Endothelial cell of umbilical vein (primary cell): ENCODE data around the gene WDR18. TPM values are rescaled to one million over a fixed set of nuclear protein-coding genes. Genes with fewer than 3 reads are reported as not detected.

Experiments
- BruUV-seq: library from RNA; stranded (reverse); fragments of 400-500 nt; replicated peaks from 2 replicates; lab custom pipeline; 2021; lab: Mats Ljungman, UMichigan
- CTCF ChIA-PET: fragments of 300-600, 350-600 bp; sonication (Branson Sonifier 250); formaldehyde crosslinking; loops from one replicate; lab custom pipeline; 2021; ENCODE audit warnings: antibody characterized with exemption, inconsistent platforms; lab: Charles Lee
- POLR2A ChIA-PET: fragments of 300-600, 350-600 bp; sonication (Branson Sonifier 250); formaldehyde crosslinking; loops from one replicate; lab custom pipeline; 2021; ENCODE audit warnings: antibody characterized with exemption, inconsistent platforms; lab: Charles Lee
- DNase-seq: peaks from one replicate; pipeline ENCODE4 v3.0.0-alpha.2; 2011; ENCODE audit warnings: low read depth, low spot score
- FAIRE-seq: peaks from 2 replicates; lab custom pipeline; 2011; peaks lifted over from hg19 to GRCh38; lab: Jason Lieb, UNC
- H2AFZ ChIP-seq: 2 replicates; pipeline ENCODE4 v1.6.0; 2012; ENCODE audit warnings: low read depth, low read length, control low read depth, inconsistent platforms
- H3K27ac ChIP-seq: 2 replicates; pipeline ENCODE4 v1.5.1; 2011; ENCODE audit warnings: low read depth, mild to moderate bottlenecking, control low read depth, low read length, moderate library complexity; ENCODE audit not compliant: insufficient read depth
- H3K27me3 ChIP-seq, 2 experiments: 2 replicates each; pipeline versions ENCODE4 v1.6.0 to v1.6.1; 2011; ENCODE audit warnings: low read length in 2 of 2, mixed read lengths in 1 of 2; ENCODE audit not compliant: control insufficient read depth in 2 of 2, insufficient read depth in 2 of 2
- H3K36me3 ChIP-seq, 2 experiments: 2 replicates in 1 of 2; 3 replicates in 1 of 2; pipeline ENCODE4 v1.5.1; 2011; ENCODE audit warnings: low read length in 2 of 2, mild to moderate bottlenecking in 1 of 2, moderate library complexity in 1 of 2; ENCODE audit not compliant: control insufficient read depth in 2 of 2, insufficient read depth in 2 of 2; ENCODE audit errors: extremely low read depth in 1 of 2
- H3K4me1 ChIP-seq: 3 replicates; pipeline ENCODE4 v1.5.1; 2011; ENCODE audit warnings: mild to moderate bottlenecking, low read length; ENCODE audit not compliant: control insufficient read depth, insufficient read depth; ENCODE audit errors: extremely low read depth
- H3K4me2 ChIP-seq: 2 replicates; pipeline ENCODE4 v1.6.1; 2011; ENCODE audit warnings: low read length, control low read depth, mixed read lengths; ENCODE audit not compliant: insufficient read depth
- H3K4me3 ChIP-seq, 3 experiments: fragments of 200-600 bp in 1 of 3; sonication (generic), shearing (Covaris generic) in 1 of 3; replicated peaks in 1 of 3; 2 replicates each; pipeline ENCODE4 v1.5.1; 2011 to 2016; ENCODE audit warnings: control low read depth in 3 of 3, low read length in 3 of 3, mild to moderate bottlenecking in 2 of 3, inconsistent platforms in 1 of 3, low read depth in 1 of 3, moderate library complexity in 1 of 3; ENCODE audit not compliant: insufficient read depth in 1 of 3
- H3K79me2 ChIP-seq: 2 replicates; pipeline ENCODE4 v1.6.0; 2012; ENCODE audit warnings: low read length, inconsistent platforms; ENCODE audit not compliant: control insufficient read depth, insufficient read depth
- H3K9ac ChIP-seq: replicated peaks from 2 replicates; pipeline ENCODE3; 2011; ENCODE audit warnings: low read length, control low read depth; ENCODE audit not compliant: insufficient read depth; ENCODE audit errors: extremely low read depth
- H3K9me1 ChIP-seq: replicated peaks from 3 replicates; pipeline ENCODE4 v1.6.0; 2011; ENCODE audit warnings: mild to moderate bottlenecking, low read length; ENCODE audit not compliant: control insufficient read depth, insufficient read depth; ENCODE audit errors: extremely low read depth
- H3K9me3 ChIP-seq: replicated peaks from 2 replicates; pipeline ENCODE4 v1.5.1; 2012; ENCODE audit warnings: low read length, inconsistent platforms; ENCODE audit not compliant: control insufficient read depth, insufficient read depth
- H4K20me1 ChIP-seq: replicated peaks from 2 replicates; pipeline ENCODE3; 2011; ENCODE audit warnings: mild to moderate bottlenecking, low read length; ENCODE audit not compliant: control insufficient read depth, insufficient read depth; ENCODE audit errors: extremely low read depth
- CTCF ChIP-seq, 2 donors: IDR thresholded peaks; 1 replicate in 1 of 2; 2 replicates in 1 of 2; pipeline ENCODE4 v1.5.1; 2011; ENCODE audit warnings: low read length in 2 of 2, mild to moderate bottlenecking in 2 of 2, moderate library complexity in 2 of 2, control low read depth in 1 of 2, inconsistent platforms in 1 of 2, low read depth in 1 of 2; ENCODE audit not compliant: insufficient read depth in 1 of 2; ENCODE audit errors: extremely low read depth in 1 of 2
- EZH2 ChIP-seq: IDR thresholded peaks from 2 replicates; pipeline ENCODE4 v1.6.1; 2012; ENCODE audit warnings: borderline replicate concordance, low read depth, mild to moderate bottlenecking, moderate library complexity, low read length, inconsistent platforms; ENCODE audit not compliant: severe bottlenecking
- FOS ChIP-seq: IDR thresholded peaks from 2 replicates; pipeline ENCODE4 v1.6.1; 2011; ENCODE audit warnings: mild to moderate bottlenecking, low read length, moderate library complexity, borderline replicate concordance; ENCODE audit not compliant: insufficient read depth
- GATA2 ChIP-seq: IDR thresholded peaks from 2 replicates; pipeline ENCODE4 v1.7.0; 2011; ENCODE audit warnings: low read depth, mild to moderate bottlenecking, moderate library complexity, mixed read lengths, low read length; ENCODE audit not compliant: insufficient read length, insufficient read depth
- JUN ChIP-seq: IDR thresholded peaks from 2 replicates; pipeline ENCODE4 v1.6.1; 2011; ENCODE audit warnings: borderline replicate concordance, low read depth; ENCODE audit not compliant: insufficient read length, insufficient read depth
- MAX ChIP-seq: IDR thresholded peaks from 2 replicates; pipeline ENCODE4 v1.6.1; 2011; ENCODE audit not compliant: insufficient read depth, insufficient read length
- MYC ChIP-seq: IDR thresholded peaks from one replicate; pipeline ENCODE4 v1.6.1; 2011; ENCODE audit warnings: mild to moderate bottlenecking, low read depth, low read length
- POLR2A ChIP-seq: IDR thresholded peaks from 2 replicates; pipeline ENCODE4 v1.6.1; 2012; ENCODE audit warnings: low read depth, mild to moderate bottlenecking, control low read depth, low read length
- POLR2AphosphoS5 ChIP-seq: IDR thresholded peaks from 2 replicates; pipeline ENCODE4 v1.6.1; 2012; ENCODE audit warnings: low read depth, mild to moderate bottlenecking, control low read depth, low read length, moderate library complexity; ENCODE audit not compliant: insufficient read depth
- dilution Hi-C: fragments of 300-500 bp; cut with MboI; formaldehyde crosslinking; loops from one replicate; pipeline ENCODE4 v1.15.0; 2019; ENCODE audit warnings: low sequenced_read_pairs; ENCODE audit not compliant: extremely low pct_ligation_motif_present
- intact Hi-C: fragments of 100-400 bp; cut with micrococcal nuclease; formaldehyde crosslinking; loops from one replicate; pipeline ENCODE4 v1.10.0; 2022
- polyA plus RNA-seq, 4 experiments: library from polyadenylated mRNA; depleted of rRNA in 3 of 4; stranded (reverse) in 3 of 4; unstranded in 1 of 4; fragments of >200 nt; gene quantifications; 2 replicates each; pipeline versions ENCODE4 v1.2.1 to v1.2.3, GENCODE V29; 2011 to 2012; ENCODE audit warnings: missing spikeins in 1 of 4
- total RNA-seq: library from RNA; stranded (reverse); gene quantifications from 2 replicates; pipeline ENCODE4 v1.2.3, GENCODE V29; 2021

WDR18 gene
- total and polyA plus RNA-seq, 2 donors (not counting 3 experiments of a cell fraction or from before 2014, with no cell fraction given): 54.8 to 102 TPM

GRCh38 chr19:1002600-1002999 lies 18.5 kb downstream of the WDR18 start:
- no peak overlapping the region for H3K9ac ChIP-seq
- no peak for FAIRE-seq
- H3K27ac ChIP-seq: no peak overlapping the region
- DNase-seq: no peak
- peaks cover 12 to 14% of the 10 kb centered on the region in 2 experiments for H3K27me3 ChIP-seq
- no peak overlapping the region for H3K4me3 ChIP-seq
- H2AFZ ChIP-seq: no peak overlapping the region
- POLR2A ChIA-PET: no interaction called here
- H3K4me2 ChIP-seq: no peak overlapping the region
- no peaks in the 10 kb centered on the region for H4K20me1 ChIP-seq
- intact Hi-C loops: no loop called here
- no peaks in the 10 kb centered on the region for H3K4me1 ChIP-seq
- CTCF ChIA-PET: no interaction called here
- dilution Hi-C loops: no loop called here
- TF ChIP-seq POLR2A: no peak
- TF ChIP-seq CTCF (IDR thresholded peaks at IDR 0.05; ENCODE audit: extremely low read depth in 1 of 2, insufficient read depth in 1 of 2, low read depth in 1 of 2, low read length in 2 of 2): no peak
- TF ChIP-seq MAX: no peak
- no peak for TF ChIP-seq GATA2
- no peak for TF ChIP-seq FOS
- TF ChIP-seq POLR2AphosphoS5: no peak
- no peaks in the 10 kb centered on the region for H3K36me3 ChIP-seq
- no peaks in the 10 kb centered on the region for H3K79me2 ChIP-seq
- H3K9me1 ChIP-seq: no peaks in the 10 kb centered on the region
- no peaks in the 10 kb centered on the region for H3K9me3 ChIP-seq
- BruUV-seq: no TSS peak

GRCh38 chr19:1003283-1003682 lies 19.1 kb downstream of the WDR18 start:
- CTCF ChIA-PET: no interaction called here
- Histone ChIP-seq H3K27ac (no peak overlapping the region), H3K4me3 (no peak overlapping the region), H3K27me3 (peaks cover 8 to 9% of the 10 kb centered on the region in 2 experiments), H3K4me1 (no peaks in the 10 kb centered on the region), H3K36me3 (no peaks in the 10 kb centered on the region), H3K9me3 (no peaks in the 10 kb centered on the region), H3K4me2 (no peak overlapping the region), H3K79me2 (no peaks in the 10 kb centered on the region), H2AFZ (no peak overlapping the region), H3K9ac (no peak overlapping the region), H4K20me1 (no peaks in the 10 kb centered on the region), H3K9me1 (no peaks in the 10 kb centered on the region)
- FAIRE-seq (no peak), DNase-seq (no peak)
- intact Hi-C loops: no loop called here
- no TSS peak for BruUV-seq
- no peak for TF ChIP-seq POLR2A
- TF ChIP-seq EZH2: no peak
- no peak for TF ChIP-seq CTCF (IDR thresholded peaks at IDR 0.05; ENCODE audit: extremely low read depth in 1 of 2, insufficient read depth in 1 of 2, low read depth in 1 of 2, low read length in 2 of 2)
- TF ChIP-seq FOS: no peak
- no peak for TF ChIP-seq GATA2
- no peak for TF ChIP-seq MAX
- TF ChIP-seq POLR2AphosphoS5: no peak
- TF ChIP-seq JUN: no peak
- TF ChIP-seq MYC: no peak
- dilution Hi-C loops: no loop called here
- POLR2A ChIA-PET: no interaction called here
